Endothelial cell (in vitro differentiated cells): ENCODE results near the gene FARSB. TPM values are rescaled to one million over a fixed set of nuclear protein-coding genes. Genes with fewer than 3 reads are reported as not detected.
A peak's percentile ranks its signal among the peaks of the same experiment; 100 is the strongest.

Experiments used
- DNase-seq: peaks from one replicate; pipeline ENCODE4 v3.0.0; 2021; ENCODE audit warnings: low spot score
- H3K27ac Mint-ChIP-seq: one replicate; pipeline ENCODE4 v1.8.0; 2021; ENCODE audit warnings: mixed read lengths, inconsistent platforms; ENCODE audit not compliant: unreplicated experiment
- H3K27me3 Mint-ChIP-seq: one replicate; pipeline ENCODE4 v1.8.0; 2021; ENCODE audit warnings: mild to moderate bottlenecking, moderate library complexity, mixed read lengths, inconsistent platforms; ENCODE audit not compliant: unreplicated experiment
- H3K36me3 Mint-ChIP-seq: one replicate; pipeline ENCODE4 v1.8.0; 2021; ENCODE audit warnings: mild to moderate bottlenecking, low read depth, mixed read lengths, inconsistent platforms; ENCODE audit not compliant: unreplicated experiment
- H3K4me1 Mint-ChIP-seq: one replicate; pipeline ENCODE4 v1.8.0; 2021; ENCODE audit warnings: mild to moderate bottlenecking, mixed read lengths, inconsistent platforms; ENCODE audit not compliant: unreplicated experiment
- H3K4me3 Mint-ChIP-seq: one replicate; pipeline ENCODE4 v1.8.0; 2021; ENCODE audit warnings: mild to moderate bottlenecking, mixed read lengths, inconsistent platforms; ENCODE audit not compliant: unreplicated experiment
- H3K9me3 Mint-ChIP-seq: one replicate; pipeline ENCODE4 v1.8.0; 2021; ENCODE audit warnings: mixed read lengths, inconsistent platforms; ENCODE audit not compliant: unreplicated experiment
- CTCF ChIP-seq: fragments of 200-600 bp; sonication (generic); IDR thresholded peaks from one replicate; pipeline ENCODE4 v1.5.0; 2021; ENCODE audit warnings: antibody characterized with exemption; ENCODE audit not compliant: unreplicated experiment
- total RNA-seq: library from RNA; stranded (reverse); fragmentation: NEBNext Ultra II Directional; extraction: Animal tissue kit (Norgen Biotek cat#: 25700); gene quantifications from one replicate; pipeline ENCODE4 v1.2.1, GENCODE V29; 2021; ENCODE audit not compliant: unreplicated experiment

The FARSB gene
- total RNA-seq, 1 donor from 2014 or later: 11.9 TPM

- no peak overlapping the region for H3K4me3 Mint-ChIP-seq
- no peaks in the 10 kb centered on the region for H3K36me3 Mint-ChIP-seq
- H3K27me3 Mint-ChIP-seq: peaks cover 6% of the 10 kb centered on the region
- DNase-seq: no peak
- peaks cover 9% of the 10 kb centered on the region for H3K4me1 Mint-ChIP-seq
- TF ChIP-seq CTCF: no peak
- no peaks in the 10 kb centered on the region for H3K9me3 Mint-ChIP-seq
- H3K27ac Mint-ChIP-seq: no peak overlapping the region
Measured at GRCh38 chr2:222668494-222669154, 12.7 kb upstream of the FARSB start.

- no peak overlapping the region for H3K4me3 Mint-ChIP-seq
- DNase-seq: no peak
- no peak for TF ChIP-seq CTCF
- H3K4me1 Mint-ChIP-seq: peaks cover 3% of the 10 kb centered on the region
- no peaks in the 10 kb centered on the region for H3K9me3 Mint-ChIP-seq
- H3K27me3 Mint-ChIP-seq: no peaks in the 10 kb centered on the region
- no peak overlapping the region for H3K27ac Mint-ChIP-seq
- no peaks in the 10 kb centered on the region for H3K36me3 Mint-ChIP-seq
Measured at GRCh38 chr2:222663479-222663878, 7.6 kb upstream of the FARSB start.

GRCh38 chr2:222656526-222657446 is 894 bp upstream of the FARSB start:
- peak overlapping the region; percentile 99 for H3K4me3 Mint-ChIP-seq
- TF ChIP-seq CTCF: no peak
- H3K36me3 Mint-ChIP-seq: no peaks in the 10 kb centered on the region
- H3K4me1 Mint-ChIP-seq: peaks cover 14% of the 10 kb centered on the region
- DNase-seq: no peak
- H3K9me3 Mint-ChIP-seq: no peaks in the 10 kb centered on the region
- no peaks in the 10 kb centered on the region for H3K27me3 Mint-ChIP-seq
- H3K27ac Mint-ChIP-seq: peak overlapping the region; percentile 89

- Mint-ChIP-seq H3K27me3 (no peaks in the 10 kb centered on the region), H3K9me3 (no peaks in the 10 kb centered on the region), H3K27ac (no peak overlapping the region), H3K4me3 (no peak overlapping the region), H3K4me1 (peaks cover 14% of the 10 kb centered on the region), H3K36me3 (no peaks in the 10 kb centered on the region)
- TF ChIP-seq CTCF: no peak
- DNase-seq: no peak
Measured at GRCh38 chr2:222653280-222653679, 2.6 kb downstream of the FARSB start.
